HepG2 (cell line): ENCODE data around the gene TIGAR.

Experiments used
- HCFC1 ChIP-seq: fragments of 150-350 bp; IDR thresholded peaks from 2 replicates; pipeline ENCODE4 v1.6.1; 2014; ENCODE audit warnings: low read depth, low read length
- HIC2 ChIP-seq: sonication (generic); formaldehyde crosslinking; IDR thresholded peaks from 2 replicates; pipeline ENCODE4 v1.9.0; 2022; ENCODE audit warnings: low read depth, missing genetic modification reagents
- KDM5B ChIP-seq: sonication (generic); formaldehyde crosslinking; IDR thresholded peaks from 2 replicates; pipeline ENCODE4 v1.4.0; 2020; ENCODE audit warnings: missing genetic modification reagents, mild to moderate bottlenecking, borderline replicate concordance
- MED13 ChIP-seq: sonication (generic); formaldehyde crosslinking; IDR thresholded peaks from 2 replicates; pipeline ENCODE4 v1.5.0; 2020; ENCODE audit warnings: missing genetic modification reagents
- MNT ChIP-seq: fragments of 450-650 bp; IDR thresholded peaks from 2 replicates; pipeline ENCODE4 v1.6.1; 2016
- PHF8 ChIP-seq: sonication (generic); formaldehyde crosslinking; IDR thresholded peaks from 2 replicates; pipeline ENCODE4 v1.5.0; 2020; ENCODE audit warnings: missing genetic modification reagents
- POLR2A ChIP-seq, 2 experiments: IDR thresholded peaks; 2 replicates each; pipeline ENCODE4 v1.6.1; 2011; ENCODE audit warnings: low read depth in 2 of 2, low read length in 2 of 2, mild to moderate bottlenecking in 1 of 2, moderate library complexity in 1 of 2; ENCODE audit not compliant: insufficient read depth in 1 of 2
- PRPF4 ChIP-seq: fragments of 200-400 bp; formaldehyde crosslinking; IDR thresholded peaks from 2 replicates; pipeline ENCODE4 v1.6.1; 2016; ENCODE audit warnings: low read length, low read depth; ENCODE audit not compliant: poor library complexity, severe bottlenecking
- RNF2 ChIP-seq: fragments of 450-650 bp; conservative IDR thresholded peaks from 2 replicates; pipeline ENCODE4 v1.6.1; 2016; ENCODE audit warnings: low read depth
- RXRA ChIP-seq: sonication (generic); formaldehyde crosslinking; IDR thresholded peaks from 2 replicates; pipeline ENCODE4 v1.5.1; 2020; ENCODE audit warnings: missing genetic modification reagents
- WIZ ChIP-seq: sonication (generic); formaldehyde crosslinking; IDR thresholded peaks from 2 replicates; pipeline ENCODE4 v1.5.1; 2020; ENCODE audit warnings: mild to moderate bottlenecking, missing genetic modification reagents
- ZBTB26 ChIP-seq: IDR thresholded peaks from 2 replicates; pipeline ENCODE4 v1.6.1; 2016; ENCODE audit warnings: missing compliant biosample characterization, missing genetic modification reagents, borderline replicate concordance
- TF ChIP-seq, protein P1 (sequence below): sonication (generic); formaldehyde crosslinking; IDR thresholded peaks from 2 replicates; pipeline ENCODE4 v1.5.0; 2020; ENCODE audit warnings: mild to moderate bottlenecking, missing genetic modification reagents, moderate library complexity

DNA sequence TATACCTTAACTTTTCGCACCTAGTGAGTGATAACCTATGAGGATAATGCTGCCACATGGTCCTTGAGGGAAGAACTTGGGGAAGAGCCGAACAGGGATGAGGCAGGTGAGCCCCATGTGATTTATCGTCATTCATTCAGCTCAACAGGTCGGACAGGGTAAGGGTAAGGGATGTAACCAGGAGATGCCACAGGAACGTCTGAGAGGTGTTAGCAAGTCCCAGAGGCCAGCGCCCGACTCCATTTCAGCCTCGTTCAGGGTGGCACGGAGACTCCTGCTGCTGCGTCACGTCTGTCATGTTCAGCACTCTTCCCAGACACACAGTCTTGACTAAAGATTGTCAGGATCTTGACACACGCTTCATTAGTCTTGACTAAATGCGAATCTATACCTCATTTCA lies 23.4 kb upstream of the TIGAR start:
- TF ChIP-seq POLR2A (IDR thresholded peaks at IDR 0.05; ENCODE audit: insufficient read depth in 1 of 2, low read depth in 2 of 2, low read length in 2 of 2) (no peak), KDM5B (CRISPR knock-in tag) (no peak), RNF2 (no peak), PRPF4 (no peak), RXRA (no peak), MED13 (no peak), MNT (no peak), HIC2 (CRISPR knock-in tag) (no peak), WIZ (no peak), HCFC1 (no peak), ZBTB26 (CRISPR knock-in tag) (no peak), PHF8 (CRISPR knock-in tag) (no peak)
- TF ChIP-seq, protein P1, sequence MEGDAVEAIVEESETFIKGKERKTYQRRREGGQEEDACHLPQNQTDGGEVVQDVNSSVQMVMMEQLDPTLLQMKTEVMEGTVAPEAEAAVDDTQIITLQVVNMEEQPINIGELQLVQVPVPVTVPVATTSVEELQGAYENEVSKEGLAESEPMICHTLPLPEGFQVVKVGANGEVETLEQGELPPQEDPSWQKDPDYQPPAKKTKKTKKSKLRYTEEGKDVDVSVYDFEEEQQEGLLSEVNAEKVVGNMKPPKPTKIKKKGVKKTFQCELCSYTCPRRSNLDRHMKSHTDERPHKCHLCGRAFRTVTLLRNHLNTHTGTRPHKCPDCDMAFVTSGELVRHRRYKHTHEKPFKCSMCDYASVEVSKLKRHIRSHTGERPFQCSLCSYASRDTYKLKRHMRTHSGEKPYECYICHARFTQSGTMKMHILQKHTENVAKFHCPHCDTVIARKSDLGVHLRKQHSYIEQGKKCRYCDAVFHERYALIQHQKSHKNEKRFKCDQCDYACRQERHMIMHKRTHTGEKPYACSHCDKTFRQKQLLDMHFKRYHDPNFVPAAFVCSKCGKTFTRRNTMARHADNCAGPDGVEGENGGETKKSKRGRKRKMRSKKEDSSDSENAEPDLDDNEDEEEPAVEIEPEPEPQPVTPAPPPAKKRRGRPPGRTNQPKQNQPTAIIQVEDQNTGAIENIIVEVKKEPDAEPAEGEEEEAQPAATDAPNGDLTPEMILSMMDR (CRISPR knock-in tag), result no peak
